ENCODE data around the gene KMT2C.

The KMT2C gene

DNA sequence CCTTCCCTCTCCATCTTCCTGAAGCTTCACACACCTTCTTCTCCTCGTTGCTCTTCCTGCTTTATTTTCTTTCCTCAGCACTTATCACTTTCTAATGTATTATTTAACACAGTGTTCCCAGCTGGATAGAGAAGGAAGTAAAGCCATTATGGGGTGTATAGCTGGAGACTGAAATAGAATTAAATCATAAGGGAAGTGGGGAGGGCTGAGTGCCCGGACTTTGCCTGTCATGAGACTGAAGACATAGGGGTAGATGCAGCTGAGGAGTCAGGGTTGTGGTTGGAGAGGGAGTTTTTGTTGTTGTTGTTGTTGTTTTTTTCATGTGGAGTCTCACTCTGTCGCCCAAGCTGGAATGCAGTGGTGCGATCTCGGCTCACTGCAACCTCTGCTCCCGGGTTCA, 345.1 kb downstream of the KMT2C start:
- DNase-seq: no peak

DNA sequence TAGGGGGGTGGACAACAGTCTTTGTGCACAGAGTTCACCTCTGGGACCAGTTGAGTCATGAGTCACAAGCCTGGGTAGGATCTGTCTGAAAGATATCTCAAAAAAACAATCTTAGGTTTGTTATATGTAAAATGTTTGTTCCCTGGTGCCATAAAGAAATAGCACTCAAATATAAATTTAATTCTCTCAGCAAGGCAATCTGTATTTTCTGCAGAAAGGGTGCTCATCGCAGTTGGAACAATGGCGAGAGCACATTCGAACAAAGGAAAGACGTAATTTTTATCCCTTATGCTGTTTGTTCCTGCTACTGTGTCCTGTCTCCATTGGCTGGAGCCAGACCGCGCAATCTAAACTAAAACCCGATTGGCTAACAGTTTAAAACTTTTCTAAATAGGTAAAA, 346.6 kb downstream of the KMT2C start:
- no peak for DNase-seq

DNA sequence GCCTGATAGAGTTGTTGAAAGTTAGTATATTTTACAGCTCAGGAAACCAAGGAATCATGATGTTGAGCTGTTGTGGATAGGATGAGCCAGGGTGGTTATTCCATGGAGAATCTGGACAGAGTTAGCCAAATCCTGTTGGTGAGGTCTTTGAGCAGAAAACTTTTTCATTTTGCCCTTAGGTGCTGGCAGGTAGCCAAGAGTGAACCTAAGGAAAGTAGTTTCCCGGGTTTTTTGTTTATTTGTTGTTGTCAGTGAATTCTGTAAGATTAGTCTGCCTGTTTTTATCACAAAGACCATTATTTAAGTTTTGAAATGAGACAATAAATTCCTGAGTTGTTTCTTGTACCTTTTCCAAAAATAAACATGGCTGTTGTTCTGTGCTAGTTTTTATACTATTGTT, 349.3 kb downstream of the KMT2C start:
- no peak for DNase-seq

DNA sequence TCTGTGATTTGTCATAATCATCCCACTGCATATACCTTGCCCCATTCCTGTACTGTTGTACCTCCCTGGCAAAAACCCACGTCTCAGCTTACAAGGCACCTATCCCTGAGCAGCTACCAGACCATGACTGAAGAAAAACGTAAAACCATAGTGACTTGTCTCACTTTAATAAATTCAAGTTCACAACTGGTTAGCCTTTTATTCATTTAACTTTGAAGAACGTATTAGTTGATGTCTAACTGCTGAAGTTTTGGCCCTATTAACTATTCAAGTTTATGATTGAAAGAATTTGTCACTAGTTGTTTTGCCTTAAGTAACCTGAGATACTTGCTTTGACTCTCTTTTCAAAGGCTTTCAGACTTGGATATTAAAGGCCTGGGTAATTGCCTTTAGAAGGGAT, 350.7 kb downstream of the KMT2C start:
- DNase-seq: no peak

Data from NCI-H2081 treated with DMSO at 0.1 percent for 48 hours (cell line).